ENCODE data around the gene DBNDD2. TPM values are rescaled to one million over a fixed set of nuclear protein-coding genes. Genes with fewer than 3 reads are reported as not detected.

DBNDD2 gene
- total and polyA plus RNA-seq, 2 experiments from 2014 or later, result 25.8 to 62.5 TPM

DNA sequence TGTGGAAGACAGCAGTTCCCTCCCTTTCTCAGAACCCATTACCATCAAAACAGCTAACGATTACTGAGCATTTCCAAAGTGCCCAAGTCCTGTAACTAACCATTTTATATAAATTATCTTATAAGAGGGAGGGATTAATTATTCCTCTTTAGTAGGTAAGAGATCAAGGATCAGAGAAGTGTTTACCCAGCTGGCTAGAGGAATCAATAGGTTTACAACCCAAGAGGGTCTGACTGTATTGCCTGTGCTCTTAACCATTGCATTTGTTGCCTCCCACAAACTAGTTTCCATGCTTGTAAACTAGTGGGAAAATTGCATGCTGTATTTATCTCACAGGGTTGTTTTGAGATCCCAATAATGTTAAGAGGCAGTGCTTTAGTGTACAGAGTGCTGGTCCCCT is 3.7 kb upstream of the DBNDD2 start (continued):
- TF ChIP-seq REST (IDR thresholded peaks at IDR 0.05; ENCODE audit: unreplicated experiment) (no peak), NANOG (IDR thresholded peaks at IDR 0.05; ENCODE audit: borderline replicate concordance) (no peak), POLR2AphosphoS5 (IDR thresholded peaks at IDR 0.05; ENCODE audit: low read depth) (no peak), CTCF (conservative IDR thresholded peaks at IDR 0.05; ENCODE audit: low read depth in 2 of 2) (no peak), CREB1 (CRISPR knock-in tag; IDR thresholded peaks at IDR 0.05; ENCODE audit: low read depth) (no peak), ZNF331 (CRISPR knock-in tag; IDR thresholded peaks at IDR 0.05; ENCODE audit: low read depth) (no peak), ZNF114 (CRISPR knock-in tag; IDR thresholded peaks at IDR 0.05) (no peak)

DNA sequence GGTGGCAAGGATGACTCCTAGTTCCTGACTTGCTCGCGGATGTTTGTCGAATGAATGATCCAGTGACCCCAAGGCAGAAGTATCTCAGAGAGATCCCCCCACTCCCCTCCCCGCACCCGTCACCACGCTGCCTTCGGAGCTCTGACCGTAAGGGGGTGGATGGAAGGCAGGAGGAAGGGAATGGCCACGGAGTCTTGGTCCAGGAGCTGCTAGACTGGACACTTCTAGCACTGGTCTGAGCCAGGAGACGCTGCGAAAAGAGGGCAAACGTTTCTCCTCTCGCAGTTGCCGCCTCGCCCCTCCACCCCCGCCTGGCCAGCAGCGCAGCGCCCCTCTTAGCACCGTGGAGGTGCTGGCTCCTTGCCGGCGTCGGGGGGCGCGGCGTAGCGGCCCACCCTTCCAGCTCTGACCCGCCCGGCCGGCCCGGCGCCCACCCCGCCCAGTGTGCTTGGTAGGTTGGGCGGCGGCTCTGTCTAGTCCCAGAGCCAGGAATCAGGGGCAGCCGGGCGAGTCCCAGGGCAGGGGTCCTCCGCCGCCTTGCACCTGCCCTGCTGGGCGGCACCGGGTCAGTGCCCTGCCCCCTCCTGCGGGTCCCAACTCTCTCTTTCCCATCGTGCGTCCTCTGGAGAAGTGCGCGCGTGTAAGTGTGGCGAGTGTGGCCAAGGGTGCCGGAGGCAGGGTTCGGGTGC is 2.4 kb upstream of the DBNDD2 start:
- Histone ChIP-seq H4K20me1 (replicated peaks; ENCODE audit: insufficient read depth) (no peaks in the 10 kb centered on the region; the same call in 1 of the 2 replicates), H3K4me1 (ENCODE audit: insufficient read depth) (peaks cover 11% of the 10 kb centered on the region; the same call in 1 of the 2 replicates), H3K36me3 (ENCODE audit: insufficient read depth) (peaks cover 7% of the 10 kb centered on the region), H2AFZ (peak overlapping the region; percentile 97), H3K79me2 (replicated peaks; ENCODE audit: insufficient read depth) (peaks cover 9% of the 10 kb centered on the region), H3K27me3 (ENCODE audit: insufficient read depth) (peaks cover 36% of the 10 kb centered on the region), H3F3A (replicated peaks; ENCODE audit: low read depth) (peaks cover 11% of the 10 kb centered on the region; the same call in 1 of the 2 replicates), H3K9me2 (ENCODE audit: insufficient read depth) (peaks cover 3% of the 10 kb centered on the region; the same call in 1 of the 2 replicates), H3K27ac (ENCODE audit: low read depth) (no peak overlapping the region), H3K4me2 (peak overlapping the region; percentile 97), H3K4me3 (peak overlapping the region; percentile 95)
- H3K27me3 Mint-ChIP-seq (ENCODE audit: insufficient read depth, low read depth, poor library complexity), result peaks cover 24% of the 10 kb centered on the region
- peaks cover 10% of the 10 kb centered on the region for H3K4me1 Mint-ChIP-seq
- peaks cover 28% of the 10 kb centered on the region for H3K36me3 Mint-ChIP-seq (ENCODE audit: low read depth)
- H3K9me3 Mint-ChIP-seq, result peaks cover 16% of the 10 kb centered on the region
- H3K4me3 Mint-ChIP-seq, result peak overlapping the region; percentile 86
- ATAC-seq (peak; percentile 60), DNase-seq (ENCODE audit: low spot score) (peak; percentile 67)
- no peak overlapping the region for H3K27ac Mint-ChIP-seq
- no peak for TF ChIP-seq ZNF462 (CRISPR knock-in tag; IDR thresholded peaks at IDR 0.05)
- 0 out of 4 replicates have a peak, but pooled peaks of 1 of the 2 experiments have one; percentile 3 for TF ChIP-seq CTCF (conservative IDR thresholded peaks at IDR 0.05; ENCODE audit: low read depth in 2 of 2)

All from GM23338 (cell line).